Fibroblast of skin of scalp (primary cell): ENCODE data around the gene EXOG.

Source experiments
- DNase-seq: peaks from one replicate; pipeline ENCODE4 v3.0.0-alpha.2; 2013

EXOG gene

GRCh38 chr3:38548154-38548931, 52.2 kb downstream of the EXOG start:
- DNase-seq, result no peak

GRCh38 chr3:38549082-38549481, 52.9 kb downstream of the EXOG start:
- no peak for DNase-seq

GRCh38 chr3:38549486-38549885, 53.3 kb downstream of the EXOG start:
- no peak for DNase-seq

- no peak for DNase-seq
Measured at GRCh38 chr3:38549957-38550840, 54.1 kb downstream of the EXOG start.

GRCh38 chr3:38551026-38551832, 55.1 kb downstream of the EXOG start:
- DNase-seq, result no peak

- DNase-seq, result no peak
Measured at GRCh38 chr3:38552364-38552763, 56.2 kb downstream of the EXOG start.

- no peak for DNase-seq
Measured at GRCh38 chr3:38553071-38553470, 56.9 kb downstream of the EXOG start.

GRCh38 chr3:38554127-38554827, 58.1 kb downstream of the EXOG start:
- no peak for DNase-seq

- DNase-seq, result no peak
Measured at GRCh38 chr3:38555149-38555840, 59.2 kb downstream of the EXOG start.

- no peak for DNase-seq
Measured at GRCh38 chr3:38555926-38556325, 59.8 kb downstream of the EXOG start.

- DNase-seq, result no peak
Measured at GRCh38 chr3:38556640-38557358, 60.7 kb downstream of the EXOG start.

GRCh38 chr3:38558864-38559263, 62.7 kb downstream of the EXOG start:
- no peak for DNase-seq

- DNase-seq, result no peak
Measured at GRCh38 chr3:38560284-38560683, 64.1 kb downstream of the EXOG start.

GRCh38 chr3:38560996-38561717, 65.0 kb downstream of the EXOG start:
- no peak for DNase-seq

- DNase-seq, result no peak
Measured at GRCh38 chr3:38561746-38562466, 65.8 kb downstream of the EXOG start.

GRCh38 chr3:38562467-38562925, 66.4 kb downstream of the EXOG start:
- DNase-seq, result no peak

- DNase-seq, result no peak
Measured at GRCh38 chr3:38563070-38563885, 67.1 kb downstream of the EXOG start.

- no peak for DNase-seq
Measured at GRCh38 chr3:38563886-38564270, 67.7 kb downstream of the EXOG start.
